GM23248 (cell line): ENCODE data around the gene OAF.

Source experiments
- EZH2 ChIP-seq: fragments of 200-600 bp; sonication (generic); IDR thresholded peaks from 2 replicates; pipeline ENCODE4 v1.6.1; 2018; ENCODE audit warnings: antibody characterized with exemption, mild to moderate bottlenecking; ENCODE audit not compliant: insufficient read depth, poor library complexity, severe bottlenecking
- EZH2phosphoT487 ChIP-seq: fragments of 200-600 bp; sonication (generic); IDR thresholded peaks from 2 replicates; pipeline ENCODE4 v1.6.1; 2018; ENCODE audit warnings: antibody characterized with exemption, moderate library complexity, mild to moderate bottlenecking, low read depth; ENCODE audit not compliant: insufficient read depth

- no peak for TF ChIP-seq EZH2phosphoT487
- no peak for TF ChIP-seq EZH2
Measured at GRCh38 chr11:120257346-120257745, 46.5 kb downstream of the OAF start.
